ENCODE measurements around the gene PKN2. TPM values are rescaled to one million over a fixed set of nuclear protein-coding genes. Genes with fewer than 3 reads are reported as not detected.

PKN2 gene
- 28.8 and 32.5 TPM in 2 replicates for total RNA-seq (2014; rRNA removed)
- 7.6 TPM for polyA plus RNA-seq (2012)

GRCh38 chr1:88683541-88684481, at the start of gene PKN2:
PKN2 (plus strand) TSS chr1:88684273; CDS start chr1:88684581, 308 bp downstream.
- DNase-seq (ENCODE audit: low read depth) = peak; percentile 98

GRCh38 chr1:88634538-88634937, 49.5 kb upstream of the PKN2 start:
- no peak for DNase-seq (ENCODE audit: low read depth)

DNA sequence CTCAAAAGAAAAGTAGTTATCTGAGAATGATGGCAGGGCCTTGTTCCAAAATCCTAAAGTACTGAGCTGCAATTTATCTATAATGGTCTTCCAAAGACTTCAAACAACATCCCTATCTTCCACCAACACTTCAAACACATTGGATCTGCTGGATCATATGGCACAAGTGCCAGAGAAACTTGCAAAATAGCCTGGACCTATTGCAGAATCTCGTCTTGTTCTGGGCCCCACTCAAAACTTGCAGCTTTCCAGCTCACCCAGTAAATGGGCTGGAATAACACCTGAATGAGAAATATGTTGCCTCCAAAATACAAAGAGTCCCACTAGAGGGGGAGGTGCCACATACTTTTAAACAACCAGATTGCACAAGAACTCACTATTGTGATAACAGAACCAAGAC, 44.0 kb upstream of the PKN2 start:
- no peak for DNase-seq (ENCODE audit: low read depth)

DNA sequence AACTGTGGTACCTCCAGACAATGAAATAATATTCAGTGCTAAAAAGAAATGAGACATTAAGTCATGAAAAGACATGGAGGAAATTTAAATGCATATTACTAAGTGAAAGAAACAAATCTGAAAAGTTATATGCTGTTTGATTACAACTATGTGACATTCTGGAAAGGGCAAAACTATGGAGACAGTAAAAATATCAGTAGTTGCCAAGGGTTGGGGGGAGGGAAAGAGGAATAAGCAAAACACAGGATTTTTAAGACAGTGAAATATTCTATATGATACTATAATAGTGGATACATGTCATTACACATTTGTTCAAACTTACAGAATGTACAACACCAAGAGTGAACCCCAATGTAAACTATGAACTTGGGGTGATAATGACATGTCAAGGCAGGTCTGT, 38.2 kb upstream of the PKN2 start:
- DNase-seq (ENCODE audit: low read depth) = no peak

GRCh38 chr1:88646476-88647248, 37.4 kb upstream of the PKN2 start:
- no peak for DNase-seq (ENCODE audit: low read depth)

DNA sequence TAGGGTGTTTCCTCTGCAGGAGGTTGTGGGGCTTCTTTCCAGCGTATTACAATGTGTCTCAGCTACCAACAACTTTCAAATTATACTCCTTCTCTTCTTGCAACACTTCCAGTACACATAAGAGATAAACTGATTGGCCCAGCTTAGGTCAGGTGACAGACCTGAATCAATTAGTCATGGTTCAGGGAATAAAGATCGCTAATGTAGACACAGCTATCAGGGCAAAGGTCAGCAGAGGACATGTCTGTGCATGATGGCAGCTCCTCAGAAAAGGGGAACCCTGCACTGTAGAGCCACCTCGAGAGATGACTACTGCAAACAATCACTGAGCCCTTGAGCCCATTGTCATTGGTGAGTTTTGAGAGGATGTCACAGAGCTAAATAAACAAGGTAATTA, 36.8 kb upstream of the PKN2 start:
- peak; percentile 46 for DNase-seq (ENCODE audit: low read depth)

DNA sequence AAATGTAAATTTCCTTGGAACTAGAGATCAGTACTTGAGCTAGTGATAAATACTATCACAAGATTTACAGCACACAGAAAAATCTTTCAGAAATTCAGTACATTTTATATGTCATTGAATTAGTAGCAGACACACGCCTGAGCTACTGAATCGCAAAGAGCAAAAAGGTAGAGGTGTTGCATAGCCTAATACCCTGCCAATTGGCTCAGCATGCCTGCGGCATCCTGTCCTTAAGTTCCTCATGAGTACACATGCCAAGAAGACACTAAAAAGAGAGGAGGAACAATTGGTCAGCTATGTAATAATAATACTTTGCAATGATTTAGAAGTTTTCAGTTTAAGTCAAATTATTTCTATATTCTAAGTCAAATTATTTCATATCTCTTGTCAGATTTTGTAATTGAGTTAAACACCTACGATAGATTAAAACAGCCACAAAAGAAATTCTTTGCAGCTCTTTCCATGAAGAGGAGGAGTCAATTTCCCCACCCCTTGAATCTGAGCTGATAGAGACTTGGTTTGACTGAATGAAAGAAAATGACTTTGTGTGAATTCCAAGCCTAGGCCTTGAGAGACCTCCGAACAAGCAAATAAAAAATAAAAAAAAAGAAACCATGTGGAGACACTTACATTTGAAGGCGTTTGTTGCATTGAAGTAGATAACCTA, 36.2 kb upstream of the PKN2 start:
- DNase-seq (ENCODE audit: low read depth) = no peak

DNA sequence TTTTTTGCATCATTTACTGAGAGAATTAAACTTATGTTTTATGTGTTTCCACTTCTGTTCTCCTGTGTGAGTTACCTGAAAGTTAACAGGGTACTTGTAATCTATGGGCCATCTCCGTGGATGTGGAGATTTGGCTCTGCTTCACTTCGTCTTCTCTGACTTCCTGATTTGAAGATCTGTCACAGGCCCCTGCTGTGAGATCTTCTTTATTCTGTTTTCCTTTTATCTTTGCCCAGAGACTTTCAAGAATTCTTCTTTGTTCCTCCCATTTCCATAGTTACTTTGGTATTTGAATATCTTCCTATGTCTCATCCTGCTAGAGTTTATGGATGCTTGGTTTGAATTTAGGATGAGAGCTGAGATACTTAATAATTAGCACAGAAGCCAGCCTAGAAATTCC, 35.4 kb upstream of the PKN2 start:
- DNase-seq (ENCODE audit: low read depth) = no peak

GRCh38 chr1:88649932-88650331, 34.1 kb upstream of the PKN2 start:
- DNase-seq (ENCODE audit: low read depth) = no peak

DNA sequence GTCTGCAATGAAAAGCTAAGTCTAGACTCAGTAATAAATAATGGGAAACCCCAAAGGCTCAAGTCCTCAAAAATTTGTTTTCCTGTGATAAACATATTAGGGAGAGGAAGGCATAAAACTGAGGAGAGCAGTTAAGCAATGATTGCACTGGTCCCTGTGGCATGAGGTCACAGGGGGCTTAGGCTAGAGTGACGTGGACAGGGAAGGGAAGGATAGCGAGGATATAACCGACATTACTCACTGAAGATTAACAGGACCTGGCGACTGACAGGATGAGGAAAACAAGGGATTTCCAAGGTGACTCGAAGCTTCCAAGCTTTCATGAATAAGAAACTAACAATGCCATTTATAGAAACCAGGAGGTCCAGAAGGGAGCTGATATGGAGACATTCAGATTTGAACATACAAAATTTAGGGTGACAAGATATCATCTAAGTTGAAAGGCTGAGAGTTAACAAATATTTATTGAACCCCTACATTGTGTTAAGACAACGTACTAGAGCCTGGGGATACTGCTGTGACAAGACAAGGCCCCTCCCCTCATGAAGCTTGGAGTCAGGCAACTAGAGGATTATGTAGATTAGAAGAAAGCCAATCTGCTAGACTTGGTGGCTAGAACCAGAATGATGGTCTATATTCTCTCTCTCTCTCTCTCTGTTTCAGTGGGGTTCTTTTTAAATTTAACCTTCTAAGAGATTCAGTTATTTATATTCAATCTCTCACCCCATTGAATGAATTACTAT, 33.2 kb upstream of the PKN2 start:
- DNase-seq (ENCODE audit: low read depth) = peak; percentile 39

DNA sequence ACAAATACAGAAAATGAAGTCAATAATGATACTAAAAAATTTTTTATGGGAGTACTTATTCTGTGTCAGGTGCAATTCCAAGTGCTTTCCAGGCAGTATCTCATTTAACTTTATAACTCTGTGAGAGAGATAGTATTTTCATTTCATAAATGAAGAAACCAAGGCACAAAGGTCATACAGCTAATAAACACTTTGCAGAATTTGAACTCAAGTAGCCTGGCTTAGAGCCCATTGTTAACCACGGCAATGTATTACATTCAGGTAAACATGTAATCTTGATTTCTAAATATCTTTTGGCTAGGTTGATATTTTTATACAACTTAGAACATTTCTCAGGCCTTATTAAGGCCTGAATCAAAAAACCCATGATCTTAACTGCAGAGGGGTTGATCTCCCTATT, 28.9 kb upstream of the PKN2 start:
- DNase-seq (ENCODE audit: low read depth) = no peak

GRCh38 chr1:88655685-88656299, 28.3 kb upstream of the PKN2 start:
- DNase-seq (ENCODE audit: low read depth) = peak; percentile 13

DNA sequence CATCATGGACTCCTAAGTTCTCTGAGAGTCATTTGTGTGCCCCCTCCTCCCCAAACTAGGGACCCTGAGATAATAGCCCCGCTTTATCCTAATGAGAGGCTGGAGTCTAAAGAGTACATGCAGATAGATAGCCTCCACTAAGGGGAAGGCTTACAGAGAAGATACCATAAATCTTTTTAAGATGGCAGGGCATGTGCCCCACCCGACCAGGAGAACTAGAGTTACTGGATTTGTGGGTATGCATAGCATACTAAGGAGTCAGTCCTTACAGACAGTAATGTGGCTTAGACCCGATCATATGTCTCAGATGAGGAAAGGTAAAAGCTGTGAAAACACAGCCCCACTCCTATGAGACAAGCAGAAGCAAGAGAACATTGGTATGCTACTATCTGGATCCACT, 25.7 kb upstream of the PKN2 start:
- DNase-seq (ENCODE audit: low read depth) = no peak

- DNase-seq (ENCODE audit: low read depth) = no peak
Measured at GRCh38 chr1:88659552-88659951, 24.5 kb upstream of the PKN2 start.

DNA sequence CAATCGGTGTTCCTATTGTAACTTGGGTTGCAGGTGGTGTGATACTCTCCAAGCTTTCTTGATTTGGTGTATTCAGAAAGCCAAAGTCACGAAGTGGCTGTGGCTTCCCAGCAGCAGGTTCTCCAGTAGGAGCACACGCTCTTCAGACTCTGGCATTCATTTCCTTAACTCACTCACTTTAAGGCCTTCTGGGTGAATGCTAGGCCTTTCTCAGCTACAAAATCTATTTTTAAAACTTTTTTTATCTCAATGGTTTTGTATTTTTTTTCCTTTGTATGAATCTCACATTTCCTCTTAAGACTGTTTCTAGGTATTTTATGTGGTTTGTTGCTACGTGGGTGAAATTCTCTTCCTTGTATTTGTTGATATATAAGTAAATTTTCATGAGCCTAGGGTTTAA, 22.9 kb upstream of the PKN2 start:
- DNase-seq (ENCODE audit: low read depth) = no peak

- DNase-seq (ENCODE audit: low read depth) = no peak
Measured at GRCh38 chr1:88661951-88662699, 21.9 kb upstream of the PKN2 start.

GRCh38 chr1:88662723-88663122, 21.4 kb upstream of the PKN2 start:
- no peak for DNase-seq (ENCODE audit: low read depth)

DNA sequence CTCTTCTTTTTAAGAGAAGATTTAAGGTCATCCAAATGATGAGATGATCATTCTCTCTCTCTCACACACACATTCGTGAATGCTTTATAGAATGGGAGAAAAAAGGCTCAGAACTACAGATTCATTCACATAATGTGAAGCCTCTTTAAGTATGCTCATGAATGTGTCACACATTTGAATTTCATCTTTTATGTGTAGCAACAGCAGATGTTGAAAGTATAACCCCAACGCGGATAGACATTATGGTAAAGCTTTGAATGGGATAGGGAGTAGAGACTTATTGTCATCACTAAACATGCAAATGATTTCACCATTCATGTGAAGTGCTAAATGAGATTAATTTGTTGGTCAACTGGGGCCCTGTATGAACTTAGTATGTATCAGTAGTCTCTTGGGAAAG, 15.7 kb upstream of the PKN2 start:
- no peak for DNase-seq (ENCODE audit: low read depth)

- no peak for DNase-seq (ENCODE audit: low read depth)
Measured at GRCh38 chr1:88670462-88670861, 13.6 kb upstream of the PKN2 start.

DNA sequence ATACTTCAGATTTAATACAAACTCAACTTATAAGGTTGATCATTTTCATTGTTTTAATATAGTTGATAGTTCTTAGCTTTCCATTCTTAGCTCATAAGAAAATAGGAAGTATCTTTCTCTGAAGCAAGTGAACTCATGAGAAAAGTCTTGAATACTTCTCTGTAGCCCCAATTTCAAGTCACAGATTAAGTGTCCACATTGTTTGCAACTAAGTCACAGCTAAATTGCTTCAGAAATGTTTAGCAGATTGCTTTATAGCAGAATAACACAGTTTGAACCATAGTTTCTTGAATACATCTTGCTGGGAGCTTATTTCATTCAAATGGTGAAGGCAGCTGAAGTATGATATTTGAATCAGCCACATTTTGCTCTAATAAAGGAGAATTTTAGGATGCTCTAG, 10.6 kb upstream of the PKN2 start:
- DNase-seq (ENCODE audit: low read depth) = no peak
